Loucy (cell line): ENCODE data around the gene DDX42.

Experiments used
- EZH2phosphoT487 ChIP-seq: fragments of 200-600 bp; IDR thresholded peaks from 2 replicates; pipeline ENCODE4 v1.6.1; 2018; ENCODE audit warnings: antibody characterized with exemption, mild to moderate bottlenecking, moderate library complexity, borderline replicate concordance
- TF ChIP-seq, protein P1 (sequence below): fragments of 200-600 bp; sonication (generic); conservative IDR thresholded peaks from 2 replicates; pipeline ENCODE4 v1.5.1; 2014; ENCODE audit warnings: mild to moderate bottlenecking, antibody characterized with exemption, low read length

GRCh38 chr17:63820963-63821561 is 47.1 kb downstream of the DDX42 start:
- TF ChIP-seq, protein P1, sequence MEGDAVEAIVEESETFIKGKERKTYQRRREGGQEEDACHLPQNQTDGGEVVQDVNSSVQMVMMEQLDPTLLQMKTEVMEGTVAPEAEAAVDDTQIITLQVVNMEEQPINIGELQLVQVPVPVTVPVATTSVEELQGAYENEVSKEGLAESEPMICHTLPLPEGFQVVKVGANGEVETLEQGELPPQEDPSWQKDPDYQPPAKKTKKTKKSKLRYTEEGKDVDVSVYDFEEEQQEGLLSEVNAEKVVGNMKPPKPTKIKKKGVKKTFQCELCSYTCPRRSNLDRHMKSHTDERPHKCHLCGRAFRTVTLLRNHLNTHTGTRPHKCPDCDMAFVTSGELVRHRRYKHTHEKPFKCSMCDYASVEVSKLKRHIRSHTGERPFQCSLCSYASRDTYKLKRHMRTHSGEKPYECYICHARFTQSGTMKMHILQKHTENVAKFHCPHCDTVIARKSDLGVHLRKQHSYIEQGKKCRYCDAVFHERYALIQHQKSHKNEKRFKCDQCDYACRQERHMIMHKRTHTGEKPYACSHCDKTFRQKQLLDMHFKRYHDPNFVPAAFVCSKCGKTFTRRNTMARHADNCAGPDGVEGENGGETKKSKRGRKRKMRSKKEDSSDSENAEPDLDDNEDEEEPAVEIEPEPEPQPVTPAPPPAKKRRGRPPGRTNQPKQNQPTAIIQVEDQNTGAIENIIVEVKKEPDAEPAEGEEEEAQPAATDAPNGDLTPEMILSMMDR = no peak
- no peak for TF ChIP-seq EZH2phosphoT487
